ENCODE results near the gene DLG5. TPM values are rescaled to one million over a fixed set of nuclear protein-coding genes. Genes with fewer than 3 reads are reported as not detected.

Gene DLG5
- total and polyA plus RNA-seq, 2 donors (not counting 1 experiment from before 2014, with no cell fraction given): 0.51 to 0.54 TPM

DNA sequence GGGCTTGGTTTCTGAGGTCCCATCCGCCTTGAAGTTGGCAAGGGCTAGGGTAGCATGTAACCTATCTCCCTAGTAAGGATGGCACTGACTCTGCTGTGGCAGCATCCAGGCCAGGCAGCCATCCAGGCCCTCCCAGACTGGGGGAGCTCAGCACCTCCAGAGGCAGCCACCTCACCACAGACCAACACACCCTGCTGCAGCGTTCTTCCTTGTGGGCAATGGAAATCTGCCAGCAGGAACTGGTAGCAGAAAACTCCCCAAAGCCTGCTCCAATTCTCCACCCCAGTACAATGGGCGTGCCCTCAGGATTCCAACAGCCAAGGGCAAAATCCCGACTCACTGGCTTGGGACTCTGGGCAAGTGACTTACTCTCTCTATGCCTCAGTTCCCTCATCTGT is 27.5 kb downstream of the DLG5 start:
- ChIA-PET CTCF (interaction anchor here (0.5 kb wide), 1 partner anchor 118 kb away, joined by 4 read pairs; no protein-coding TSS in a partner anchor), POLR2A (no interaction called here)
- H3K4me1 Mint-ChIP-seq: no peaks in the 10 kb centered on the region
- H3K4me3 ChIP-seq (ENCODE audit: control extremely low read depth in 1 of 5, extremely low read depth in 1 of 5, insufficient read depth in 1 of 5, low read depth in 2 of 5, low read length in 4 of 5): no peak overlapping the region
- H2AFZ ChIP-seq (ENCODE audit: insufficient read depth, low read depth, low read length, poor library complexity, severe bottlenecking): no peak overlapping the region
- DNase-seq (no peak), ATAC-seq (ENCODE audit: low read depth) (no peak)
- no peaks in the 10 kb centered on the region for H3K27me3 ChIP-seq (replicated peaks in 1 of 4; ENCODE audit: control extremely low read depth in 1 of 4, control insufficient read depth in 3 of 4, insufficient read depth in 4 of 4, low read length in 3 of 4)
- H3K4me1 ChIP-seq (ENCODE audit: control insufficient read depth in 2 of 2, insufficient read depth in 2 of 2, low read length in 2 of 2): no peaks in the 10 kb centered on the region
- TF ChIP-seq, protein P1, sequence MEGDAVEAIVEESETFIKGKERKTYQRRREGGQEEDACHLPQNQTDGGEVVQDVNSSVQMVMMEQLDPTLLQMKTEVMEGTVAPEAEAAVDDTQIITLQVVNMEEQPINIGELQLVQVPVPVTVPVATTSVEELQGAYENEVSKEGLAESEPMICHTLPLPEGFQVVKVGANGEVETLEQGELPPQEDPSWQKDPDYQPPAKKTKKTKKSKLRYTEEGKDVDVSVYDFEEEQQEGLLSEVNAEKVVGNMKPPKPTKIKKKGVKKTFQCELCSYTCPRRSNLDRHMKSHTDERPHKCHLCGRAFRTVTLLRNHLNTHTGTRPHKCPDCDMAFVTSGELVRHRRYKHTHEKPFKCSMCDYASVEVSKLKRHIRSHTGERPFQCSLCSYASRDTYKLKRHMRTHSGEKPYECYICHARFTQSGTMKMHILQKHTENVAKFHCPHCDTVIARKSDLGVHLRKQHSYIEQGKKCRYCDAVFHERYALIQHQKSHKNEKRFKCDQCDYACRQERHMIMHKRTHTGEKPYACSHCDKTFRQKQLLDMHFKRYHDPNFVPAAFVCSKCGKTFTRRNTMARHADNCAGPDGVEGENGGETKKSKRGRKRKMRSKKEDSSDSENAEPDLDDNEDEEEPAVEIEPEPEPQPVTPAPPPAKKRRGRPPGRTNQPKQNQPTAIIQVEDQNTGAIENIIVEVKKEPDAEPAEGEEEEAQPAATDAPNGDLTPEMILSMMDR (IDR thresholded peaks at IDR 0.05): no peak
- no peak for TF ChIP-seq EZH2 (IDR thresholded peaks at IDR 0.05; ENCODE audit: borderline replicate concordance, insufficient read depth, low read depth, low read length, poor library complexity, severe bottlenecking)
- H3K9ac ChIP-seq (ENCODE audit: low read length): no peak overlapping the region
- no peak overlapping the region for H3K27ac ChIP-seq (ENCODE audit: low read length in 2 of 2)
- H3K4me2 ChIP-seq (replicated peaks; ENCODE audit: low read depth, low read length, poor library complexity, severe bottlenecking): no peak overlapping the region
- no peaks in the 10 kb centered on the region for H4K20me1 ChIP-seq (ENCODE audit: control insufficient read depth, insufficient read depth, low read length, poor library complexity, severe bottlenecking)
- H3K9me3 ChIP-seq (ENCODE audit: control extremely low read depth in 1 of 3, control insufficient read depth in 2 of 3, insufficient read depth in 1 of 3, low read length in 2 of 3): no peaks in the 10 kb centered on the region
- no peaks in the 10 kb centered on the region for H3K79me2 ChIP-seq (ENCODE audit: control insufficient read depth, insufficient read depth, low read length)
- H3K4me3 Mint-ChIP-seq: no peak overlapping the region
- H3K27me3 Mint-ChIP-seq: peaks cover 19% of the 10 kb centered on the region
- intact Hi-C loops (cut with micrococcal nuclease): no loop called here
- 54% methylated on average over 3 of the region's 4 CpGs for WGBS (ENCODE audit: insufficient coverage)
- H3K36me3 ChIP-seq (replicated peaks in 1 of 2; ENCODE audit: control extremely low read depth in 1 of 2, control insufficient read depth in 1 of 2, extremely low read depth in 1 of 2, insufficient read depth in 2 of 2, low read length in 1 of 2): no peaks in the 10 kb centered on the region
- H3K9me3 Mint-ChIP-seq (ENCODE audit: insufficient read depth): no peaks in the 10 kb centered on the region
- no peak overlapping the region for H3K27ac Mint-ChIP-seq

DNA sequence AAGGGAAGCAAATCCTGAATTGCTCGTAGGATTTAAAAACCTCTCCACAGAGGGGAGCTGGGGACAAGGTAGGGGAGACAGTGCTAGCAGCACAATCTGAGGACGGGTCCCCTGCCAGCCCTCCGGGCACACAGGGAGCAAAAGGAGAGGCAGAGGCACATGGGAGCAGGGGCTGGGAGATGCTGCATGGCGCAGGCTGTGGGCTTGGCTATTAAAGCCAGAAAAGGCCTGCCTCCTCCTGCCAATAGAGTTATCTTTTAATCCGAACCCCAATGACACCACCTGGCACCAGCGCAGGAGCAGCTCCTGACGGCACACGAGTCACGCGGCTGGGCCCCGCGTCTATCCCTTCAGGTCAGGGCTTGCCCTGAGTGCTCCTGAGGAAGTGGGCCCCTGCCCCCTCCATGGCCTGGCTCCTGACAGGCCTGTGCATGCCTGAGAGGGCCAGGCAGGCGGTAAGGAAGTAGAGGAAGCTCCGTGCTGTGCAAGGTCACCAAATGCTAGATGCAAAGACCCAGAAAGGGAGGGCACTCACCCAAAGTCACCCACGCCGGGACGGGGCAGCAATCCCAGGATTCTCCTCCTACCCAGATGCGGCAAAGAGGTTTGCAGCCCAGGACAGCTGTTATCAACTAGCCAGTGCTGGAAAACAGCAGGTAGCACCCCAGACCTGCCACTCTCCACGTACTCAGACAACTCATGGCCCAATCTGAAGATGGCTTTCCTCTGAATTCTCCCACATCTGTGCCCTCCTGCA is 28.1 kb downstream of the DLG5 start:
- no peaks in the 10 kb centered on the region for H3K36me3 ChIP-seq (replicated peaks in 1 of 2; ENCODE audit: control extremely low read depth in 1 of 2, control insufficient read depth in 1 of 2, extremely low read depth in 1 of 2, insufficient read depth in 2 of 2, low read length in 1 of 2)
- no peak for ATAC-seq (ENCODE audit: low read depth)

More for the DNA sequence above, 28.1 kb downstream of the DLG5 start:
- Histone ChIP-seq H3K27me3 (replicated peaks in 1 of 4; ENCODE audit: control extremely low read depth in 1 of 4, control insufficient read depth in 3 of 4, insufficient read depth in 4 of 4, low read length in 3 of 4) (no peaks in the 10 kb centered on the region), H2AFZ (ENCODE audit: insufficient read depth, low read depth, low read length, poor library complexity, severe bottlenecking) (no peak overlapping the region), H3K9ac (ENCODE audit: low read length) (no peak overlapping the region), H3K9me3 (ENCODE audit: control extremely low read depth in 1 of 3, control insufficient read depth in 2 of 3, insufficient read depth in 1 of 3, low read length in 2 of 3) (no peaks in the 10 kb centered on the region), H3K4me2 (replicated peaks; ENCODE audit: low read depth, low read length, poor library complexity, severe bottlenecking) (no peak overlapping the region), H3K27ac (ENCODE audit: low read length in 2 of 2) (no peak overlapping the region), H4K20me1 (ENCODE audit: control insufficient read depth, insufficient read depth, low read length, poor library complexity, severe bottlenecking) (no peaks in the 10 kb centered on the region), H3K79me2 (ENCODE audit: control insufficient read depth, insufficient read depth, low read length) (no peaks in the 10 kb centered on the region), H3K4me1 (ENCODE audit: control insufficient read depth in 2 of 2, insufficient read depth in 2 of 2, low read length in 2 of 2) (no peaks in the 10 kb centered on the region), H3K4me3 (ENCODE audit: control extremely low read depth in 1 of 5, extremely low read depth in 1 of 5, insufficient read depth in 1 of 5, low read depth in 2 of 5, low read length in 4 of 5) (no peak overlapping the region)
- Mint-ChIP-seq H3K4me3 (no peak overlapping the region), H3K9me3 (ENCODE audit: insufficient read depth) (no peaks in the 10 kb centered on the region), H3K27me3 (peaks cover 23% of the 10 kb centered on the region), H3K4me1 (no peaks in the 10 kb centered on the region), H3K27ac (no peak overlapping the region)
- ChIA-PET CTCF (interaction anchor here (0.5 kb wide), 1 partner anchor 118 kb away, joined by 4 read pairs; no protein-coding TSS in a partner anchor), POLR2A (no interaction called here)
- no peak for DNase-seq
- intact Hi-C loops (cut with micrococcal nuclease): no loop called here
- TF ChIP-seq, protein P1 (IDR thresholded peaks at IDR 0.05): no peak
- no peak for TF ChIP-seq EZH2 (IDR thresholded peaks at IDR 0.05; ENCODE audit: borderline replicate concordance, insufficient read depth, low read depth, low read length, poor library complexity, severe bottlenecking)
- WGBS (ENCODE audit: insufficient coverage): 63% methylated on average over 17 of the region's 19 CpGs
